WTC11 (cell line): ENCODE results near the gene SMIM1. TPM values are rescaled to one million over a fixed set of nuclear protein-coding genes. Genes with fewer than 3 reads are reported as not detected.

Source experiments
- ATAC-seq: fragments of 200-7000 bp; cut with Tn5 transposase; 2 replicates; pipeline ENCODE4 v1.10.0; 2021; ENCODE audit warnings: mild to moderate bottlenecking, moderate library complexity
- CTCF ChIA-PET: fragments of 300-600 bp; sonication (Branson Sonifier 250); formaldehyde crosslinking; loops from one replicate; lab custom pipeline; 2021; ENCODE audit warnings: antibody characterized with exemption; lab: Charles Lee
- POLR2A ChIA-PET: fragments of 350-600 bp; sonication (Branson Sonifier 250); formaldehyde crosslinking; loops from one replicate; lab custom pipeline; 2021; ENCODE audit warnings: antibody characterized with exemption; lab: Charles Lee
- DNase-seq: peaks from one replicate; pipeline ENCODE4 v3.0.0; 2021; ENCODE audit warnings: low spot score
- H3K27ac Mint-ChIP-seq: 2 replicates; pipeline ENCODE4 v1.8.0; 2021; ENCODE audit warnings: mixed read lengths
- H3K27me3 Mint-ChIP-seq: 2 replicates; pipeline ENCODE4 v1.8.0; 2021; ENCODE audit warnings: low read depth, mild to moderate bottlenecking, moderate library complexity, mixed read lengths
- H3K36me3 Mint-ChIP-seq: 2 replicates; pipeline ENCODE4 v1.8.0; 2021; ENCODE audit warnings: mixed read lengths
- H3K4me1 Mint-ChIP-seq: 2 replicates; pipeline ENCODE4 v1.8.0; 2022; ENCODE audit warnings: mixed read lengths
- H3K4me3 Mint-ChIP-seq: 2 replicates; pipeline ENCODE4 v1.8.0; 2021; ENCODE audit warnings: mild to moderate bottlenecking, moderate library complexity, mixed read lengths
- H3K9me3 Mint-ChIP-seq: 2 replicates; pipeline ENCODE4 v1.8.0; 2021; ENCODE audit warnings: mixed read lengths
- ATF2 ChIP-seq: sonication (generic); formaldehyde crosslinking; IDR thresholded peaks from 2 replicates; pipeline ENCODE4 v1.8.1; 2022; ENCODE audit warnings: low read depth, missing genetic modification reagents, borderline replicate concordance
- CREB1 ChIP-seq: sonication (generic); formaldehyde crosslinking; IDR thresholded peaks from 2 replicates; pipeline ENCODE4 v1.8.0; 2023; ENCODE audit warnings: mild to moderate bottlenecking, missing genetic modification reagents
- CREM ChIP-seq: sonication (generic); formaldehyde crosslinking; IDR thresholded peaks from 2 replicates; pipeline ENCODE4 v1.8.1; 2022; ENCODE audit warnings: mild to moderate bottlenecking, missing genetic modification reagents, moderate library complexity
- ELF4 ChIP-seq: sonication (generic); formaldehyde crosslinking; IDR thresholded peaks from 2 replicates; pipeline ENCODE4 v1.8.1; 2022; ENCODE audit warnings: low read depth, mild to moderate bottlenecking, moderate library complexity, missing genetic modification reagents
- ESRRA ChIP-seq: sonication (generic); formaldehyde crosslinking; IDR thresholded peaks from 2 replicates; pipeline ENCODE4 v1.8.1; 2022; ENCODE audit warnings: mild to moderate bottlenecking, missing genetic modification reagents, borderline replicate concordance
- FOXK1 ChIP-seq: sonication (generic); formaldehyde crosslinking; IDR thresholded peaks from 2 replicates; pipeline ENCODE4 v1.8.0; 2022; ENCODE audit warnings: mild to moderate bottlenecking, moderate library complexity, missing genetic modification reagents
- GABPB1 ChIP-seq: sonication (generic); formaldehyde crosslinking; IDR thresholded peaks from 2 replicates; pipeline ENCODE4 v1.8.1; 2023; ENCODE audit warnings: mild to moderate bottlenecking, missing genetic modification reagents
- PRRX2 ChIP-seq: fragments of 250-450 bp; sonication (Bioruptor Pico); IDR thresholded peaks from 2 replicates; pipeline ENCODE4 v1.8.0; 2021; ENCODE audit warnings: mild to moderate bottlenecking
- SMAD4 ChIP-seq: sonication (generic); formaldehyde crosslinking; IDR thresholded peaks from 2 replicates; pipeline ENCODE4 v1.8.0; 2022; ENCODE audit warnings: mild to moderate bottlenecking, missing genetic modification reagents
- TEAD4 ChIP-seq: sonication (generic); formaldehyde crosslinking; IDR thresholded peaks from 2 replicates; pipeline ENCODE4 v1.8.0; 2022; ENCODE audit warnings: mild to moderate bottlenecking, missing genetic modification reagents
- TP53 ChIP-seq: sonication (generic); formaldehyde crosslinking; IDR thresholded peaks from 2 replicates; pipeline ENCODE4 v1.8.1; 2023; ENCODE audit warnings: mild to moderate bottlenecking, missing genetic modification reagents
- ZNF121 ChIP-seq: sonication (generic); formaldehyde crosslinking; IDR thresholded peaks from 2 replicates; pipeline ENCODE4 v1.8.0; 2023; ENCODE audit warnings: missing genetic modification reagents
- ZNF138 ChIP-seq: sonication (generic); formaldehyde crosslinking; conservative IDR thresholded peaks from 2 replicates; pipeline ENCODE4 v1.8.1; 2022; ENCODE audit warnings: mild to moderate bottlenecking, moderate library complexity, missing genetic modification reagents
- ZNF317 ChIP-seq: sonication (generic); formaldehyde crosslinking; IDR thresholded peaks from 2 replicates; pipeline ENCODE4 v1.8.1; 2023; ENCODE audit warnings: low read depth, mild to moderate bottlenecking, moderate library complexity, missing genetic modification reagents, borderline replicate concordance
- ZNF396 ChIP-seq: fragments of 250-450 bp; sonication (Bioruptor Pico); IDR thresholded peaks from 2 replicates; pipeline ENCODE4 v1.8.0; 2021; ENCODE audit warnings: mild to moderate bottlenecking, moderate library complexity, borderline replicate concordance
- ZNF423 ChIP-seq: fragments of 250-450 bp; sonication (Bioruptor Pico); IDR thresholded peaks from 2 replicates; pipeline ENCODE4 v2.1.2; 2022; ENCODE audit warnings: mild to moderate bottlenecking, moderate library complexity
- total RNA-seq: library from RNA; stranded (reverse); gene quantifications from 3 replicates; pipeline ENCODE4 v1.2.3, GENCODE V29; 2021
- TF ChIP-seq, protein P1 (sequence below): sonication (generic); formaldehyde crosslinking; IDR thresholded peaks from 2 replicates; pipeline ENCODE4 v1.8.1; 2022; ENCODE audit warnings: mild to moderate bottlenecking, missing genetic modification reagents, moderate library complexity, borderline replicate concordance
- TF ChIP-seq, protein P2 (sequence below): sonication (generic); formaldehyde crosslinking; IDR thresholded peaks from 2 replicates; pipeline ENCODE4 v1.8.0; 2022; ENCODE audit warnings: mild to moderate bottlenecking, missing genetic modification reagents
- TF ChIP-seq, protein P3 (sequence below): sonication (generic); formaldehyde crosslinking; IDR thresholded peaks from 2 replicates; pipeline ENCODE4 v1.8.0; 2023; ENCODE audit warnings: missing genetic modification reagents
- TF ChIP-seq, protein P4 (sequence below): sonication (generic); formaldehyde crosslinking; IDR thresholded peaks from 2 replicates; pipeline ENCODE4 v1.8.0; 2022; ENCODE audit warnings: mild to moderate bottlenecking, missing genetic modification reagents
- TF ChIP-seq, protein P5 (sequence below): sonication (generic); formaldehyde crosslinking; IDR thresholded peaks from 2 replicates; pipeline ENCODE4 v1.8.1; 2023; ENCODE audit warnings: mild to moderate bottlenecking, missing genetic modification reagents
- TF ChIP-seq, protein P6 (sequence below): sonication (generic); formaldehyde crosslinking; conservative IDR thresholded peaks from 2 replicates; pipeline ENCODE4 v1.8.1; 2023; ENCODE audit warnings: mild to moderate bottlenecking, low read depth, missing genetic modification reagents, moderate library complexity
- TF ChIP-seq, protein P7 (sequence below): fragments of 200-600 bp; IDR thresholded peaks from 2 replicates; pipeline ENCODE4 v1.8.0; 2022; ENCODE audit warnings: antibody characterized with exemption

Gene SMIM1
- total RNA-seq, 1 experiment from 2014 or later: 10.2 TPM

DNA sequence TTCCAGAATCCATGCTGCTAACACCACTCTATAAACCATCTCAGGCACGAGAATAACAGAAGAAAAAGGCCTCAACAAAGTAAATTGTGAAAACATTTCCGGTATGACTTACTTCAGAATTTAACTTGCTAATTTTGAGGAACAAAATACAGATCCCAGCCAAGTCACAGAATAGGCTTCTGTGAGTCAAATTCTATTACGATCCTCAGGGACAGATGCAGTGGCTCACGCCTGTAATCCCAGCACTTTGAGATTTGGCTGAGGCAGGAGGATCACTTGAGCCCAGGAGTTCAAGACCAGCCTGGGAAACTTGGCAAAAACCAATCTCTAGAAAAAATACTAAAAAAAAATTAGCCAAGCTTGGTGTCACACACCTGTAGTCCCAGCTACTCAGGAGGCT lies 29.1 kb upstream of the SMIM1 start (continued):
- TF ChIP-seq, protein P1, sequence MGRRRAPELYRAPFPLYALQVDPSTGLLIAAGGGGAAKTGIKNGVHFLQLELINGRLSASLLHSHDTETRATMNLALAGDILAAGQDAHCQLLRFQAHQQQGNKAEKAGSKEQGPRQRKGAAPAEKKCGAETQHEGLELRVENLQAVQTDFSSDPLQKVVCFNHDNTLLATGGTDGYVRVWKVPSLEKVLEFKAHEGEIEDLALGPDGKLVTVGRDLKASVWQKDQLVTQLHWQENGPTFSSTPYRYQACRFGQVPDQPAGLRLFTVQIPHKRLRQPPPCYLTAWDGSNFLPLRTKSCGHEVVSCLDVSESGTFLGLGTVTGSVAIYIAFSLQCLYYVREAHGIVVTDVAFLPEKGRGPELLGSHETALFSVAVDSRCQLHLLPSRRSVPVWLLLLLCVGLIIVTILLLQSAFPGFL: no peak
- TF ChIP-seq, protein P2, sequence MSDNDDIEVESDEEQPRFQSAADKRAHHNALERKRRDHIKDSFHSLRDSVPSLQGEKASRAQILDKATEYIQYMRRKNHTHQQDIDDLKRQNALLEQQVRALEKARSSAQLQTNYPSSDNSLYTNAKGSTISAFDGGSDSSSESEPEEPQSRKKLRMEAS (CRISPR knock-in tag): no peak
- TF ChIP-seq GABPB1 (no peak), ATF2 (no peak), ZNF317 (CRISPR knock-in tag) (no peak), ZNF396 (CRISPR knock-in tag) (no peak)
- TF ChIP-seq, protein P3, sequence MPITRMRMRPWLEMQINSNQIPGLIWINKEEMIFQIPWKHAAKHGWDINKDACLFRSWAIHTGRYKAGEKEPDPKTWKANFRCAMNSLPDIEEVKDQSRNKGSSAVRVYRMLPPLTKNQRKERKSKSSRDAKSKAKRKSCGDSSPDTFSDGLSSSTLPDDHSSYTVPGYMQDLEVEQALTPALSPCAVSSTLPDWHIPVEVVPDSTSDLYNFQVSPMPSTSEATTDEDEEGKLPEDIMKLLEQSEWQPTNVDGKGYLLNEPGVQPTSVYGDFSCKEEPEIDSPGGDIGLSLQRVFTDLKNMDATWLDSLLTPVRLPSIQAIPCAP: no peak

GRCh38 chr1:3743826-3744225 lies 28.7 kb upstream of the SMIM1 start:
- peaks cover 27% of the 10 kb centered on the region for H3K36me3 Mint-ChIP-seq
- DNase-seq (no peak), ATAC-seq (no peak)
- no peak overlapping the region for H3K4me3 Mint-ChIP-seq
- CTCF ChIA-PET: interaction anchor here (0.7 to 4.8 kb wide), 2 partner anchors 20 to 63 kb away, joined by 3 to 22 read pairs; no protein-coding TSS in a partner anchor
- H3K9me3 Mint-ChIP-seq: no peaks in the 10 kb centered on the region
- no peak overlapping the region; the same call in 1 of the 2 replicates for H3K27ac Mint-ChIP-seq
- POLR2A ChIA-PET: no interaction called here
- H3K4me1 Mint-ChIP-seq: peaks cover 30% of the 10 kb centered on the region
- H3K27me3 Mint-ChIP-seq: no peaks in the 10 kb centered on the region
- TF ChIP-seq, protein P4, sequence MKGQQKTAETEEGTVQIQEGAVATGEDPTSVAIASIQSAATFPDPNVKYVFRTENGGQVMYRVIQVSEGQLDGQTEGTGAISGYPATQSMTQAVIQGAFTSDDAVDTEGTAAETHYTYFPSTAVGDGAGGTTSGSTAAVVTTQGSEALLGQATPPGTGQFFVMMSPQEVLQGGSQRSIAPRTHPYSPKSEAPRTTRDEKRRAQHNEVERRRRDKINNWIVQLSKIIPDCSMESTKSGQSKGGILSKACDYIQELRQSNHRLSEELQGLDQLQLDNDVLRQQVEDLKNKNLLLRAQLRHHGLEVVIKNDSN (CRISPR knock-in tag): no peak
- TF ChIP-seq PRRX2 (CRISPR knock-in tag): no peak

DNA sequence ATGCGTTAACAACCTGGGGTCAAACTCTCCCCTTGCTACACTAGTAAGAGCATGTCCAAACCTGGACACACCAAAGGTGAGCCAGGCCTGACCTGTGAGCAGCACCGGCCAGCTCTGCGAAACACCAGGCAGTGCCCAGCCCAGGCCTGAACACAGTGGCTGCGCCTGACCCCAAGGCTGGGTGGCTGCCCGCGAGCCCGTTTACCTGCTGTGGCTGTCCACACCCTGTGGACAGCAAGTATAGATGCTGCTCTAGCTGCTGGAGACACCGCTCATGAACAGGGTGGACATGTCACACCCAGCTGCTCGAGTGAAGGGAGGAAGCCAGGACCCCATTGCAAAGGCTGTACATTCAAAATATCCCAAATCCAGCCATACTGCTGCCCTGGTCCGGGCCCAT lies 27.9 kb upstream of the SMIM1 start:
- no peak for DNase-seq
- H3K36me3 Mint-ChIP-seq: peaks cover 27% of the 10 kb centered on the region
- no peak for ATAC-seq

GRCh38 chr1:3745071-3745470 lies 27.5 kb upstream of the SMIM1 start:
- Mint-ChIP-seq H3K27ac (peak overlapping the region; percentile 61), H3K4me3 (peak overlapping the region; percentile 96), H3K27me3 (0 out of 2 replicates have a peak, but pooled peaks cover under 1% of the 10 kb centered on the region), H3K36me3 (peaks cover 27% of the 10 kb centered on the region), H3K9me3 (no peaks in the 10 kb centered on the region), H3K4me1 (peaks cover 30% of the 10 kb centered on the region)
- ChIA-PET POLR2A (no interaction called here), CTCF (interaction anchor here (1.1 to 4.8 kb wide), 3 partner anchors 18 to 31 kb away, joined by 3 to 22 read pairs (median 6); no protein-coding TSS in a partner anchor)
- DNase-seq: no peak
- no peak for ATAC-seq
- TF ChIP-seq SMAD4 (CRISPR knock-in tag): no peak
- TF ChIP-seq, protein P5, sequence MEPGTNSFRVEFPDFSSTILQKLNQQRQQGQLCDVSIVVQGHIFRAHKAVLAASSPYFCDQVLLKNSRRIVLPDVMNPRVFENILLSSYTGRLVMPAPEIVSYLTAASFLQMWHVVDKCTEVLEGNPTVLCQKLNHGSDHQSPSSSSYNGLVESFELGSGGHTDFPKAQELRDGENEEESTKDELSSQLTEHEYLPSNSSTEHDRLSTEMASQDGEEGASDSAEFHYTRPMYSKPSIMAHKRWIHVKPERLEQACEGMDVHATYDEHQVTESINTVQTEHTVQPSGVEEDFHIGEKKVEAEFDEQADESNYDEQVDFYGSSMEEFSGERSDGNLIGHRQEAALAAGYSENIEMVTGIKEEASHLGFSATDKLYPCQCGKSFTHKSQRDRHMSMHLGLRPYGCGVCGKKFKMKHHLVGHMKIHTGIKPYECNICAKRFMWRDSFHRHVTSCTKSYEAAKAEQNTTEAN (CRISPR knock-in tag): no peak
- TF ChIP-seq, protein P6, sequence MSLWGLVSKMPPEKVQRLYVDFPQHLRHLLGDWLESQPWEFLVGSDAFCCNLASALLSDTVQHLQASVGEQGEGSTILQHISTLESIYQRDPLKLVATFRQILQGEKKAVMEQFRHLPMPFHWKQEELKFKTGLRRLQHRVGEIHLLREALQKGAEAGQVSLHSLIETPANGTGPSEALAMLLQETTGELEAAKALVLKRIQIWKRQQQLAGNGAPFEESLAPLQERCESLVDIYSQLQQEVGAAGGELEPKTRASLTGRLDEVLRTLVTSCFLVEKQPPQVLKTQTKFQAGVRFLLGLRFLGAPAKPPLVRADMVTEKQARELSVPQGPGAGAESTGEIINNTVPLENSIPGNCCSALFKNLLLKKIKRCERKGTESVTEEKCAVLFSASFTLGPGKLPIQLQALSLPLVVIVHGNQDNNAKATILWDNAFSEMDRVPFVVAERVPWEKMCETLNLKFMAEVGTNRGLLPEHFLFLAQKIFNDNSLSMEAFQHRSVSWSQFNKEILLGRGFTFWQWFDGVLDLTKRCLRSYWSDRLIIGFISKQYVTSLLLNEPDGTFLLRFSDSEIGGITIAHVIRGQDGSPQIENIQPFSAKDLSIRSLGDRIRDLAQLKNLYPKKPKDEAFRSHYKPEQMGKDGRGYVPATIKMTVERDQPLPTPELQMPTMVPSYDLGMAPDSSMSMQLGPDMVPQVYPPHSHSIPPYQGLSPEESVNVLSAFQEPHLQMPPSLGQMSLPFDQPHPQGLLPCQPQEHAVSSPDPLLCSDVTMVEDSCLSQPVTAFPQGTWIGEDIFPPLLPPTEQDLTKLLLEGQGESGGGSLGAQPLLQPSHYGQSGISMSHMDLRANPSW: no peak
- TF ChIP-seq, protein P7, sequence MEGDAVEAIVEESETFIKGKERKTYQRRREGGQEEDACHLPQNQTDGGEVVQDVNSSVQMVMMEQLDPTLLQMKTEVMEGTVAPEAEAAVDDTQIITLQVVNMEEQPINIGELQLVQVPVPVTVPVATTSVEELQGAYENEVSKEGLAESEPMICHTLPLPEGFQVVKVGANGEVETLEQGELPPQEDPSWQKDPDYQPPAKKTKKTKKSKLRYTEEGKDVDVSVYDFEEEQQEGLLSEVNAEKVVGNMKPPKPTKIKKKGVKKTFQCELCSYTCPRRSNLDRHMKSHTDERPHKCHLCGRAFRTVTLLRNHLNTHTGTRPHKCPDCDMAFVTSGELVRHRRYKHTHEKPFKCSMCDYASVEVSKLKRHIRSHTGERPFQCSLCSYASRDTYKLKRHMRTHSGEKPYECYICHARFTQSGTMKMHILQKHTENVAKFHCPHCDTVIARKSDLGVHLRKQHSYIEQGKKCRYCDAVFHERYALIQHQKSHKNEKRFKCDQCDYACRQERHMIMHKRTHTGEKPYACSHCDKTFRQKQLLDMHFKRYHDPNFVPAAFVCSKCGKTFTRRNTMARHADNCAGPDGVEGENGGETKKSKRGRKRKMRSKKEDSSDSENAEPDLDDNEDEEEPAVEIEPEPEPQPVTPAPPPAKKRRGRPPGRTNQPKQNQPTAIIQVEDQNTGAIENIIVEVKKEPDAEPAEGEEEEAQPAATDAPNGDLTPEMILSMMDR: no peak

More for the DNA sequence above, 27.9 kb upstream of the SMIM1 start:
- no peak overlapping the region for H3K27ac Mint-ChIP-seq
- H3K27me3 Mint-ChIP-seq: no peaks in the 10 kb centered on the region
- ChIA-PET POLR2A (no interaction called here), CTCF (interaction anchor here (1.1 to 4.8 kb wide), 2 partner anchors 20 to 31 kb away, joined by 3 to 22 read pairs; no protein-coding TSS in a partner anchor)
- peaks cover 30% of the 10 kb centered on the region for H3K4me1 Mint-ChIP-seq
- no peak for TF ChIP-seq FOXK1 (CRISPR knock-in tag)
- TF ChIP-seq, protein P3: no peak
- TF ChIP-seq ESRRA (CRISPR knock-in tag): no peak
- no peak for TF ChIP-seq CREB1 (CRISPR knock-in tag)
- TF ChIP-seq, protein P2 (CRISPR knock-in tag): no peak
- TF ChIP-seq TEAD4 (CRISPR knock-in tag): no peak
- TF ChIP-seq ZNF121: no peak
- no peak for TF ChIP-seq CREM (CRISPR knock-in tag)
- TF ChIP-seq ELF4 (CRISPR knock-in tag): no peak
- no peak for TF ChIP-seq ZNF423
- no peak for TF ChIP-seq ZNF138 (CRISPR knock-in tag)
- TF ChIP-seq TP53: no peak
- H3K4me3 Mint-ChIP-seq: peak overlapping the region; percentile 96; the same call in 1 of the 2 replicates
- H3K9me3 Mint-ChIP-seq: no peaks in the 10 kb centered on the region
